Stimulated activated CD8-positive, alpha-beta memory T cell treated with anti-CD3 and anti-CD28 coated beads, Interleukin-7, amount 100 ng/mL, for 1 hour (primary cell): ENCODE data around the gene PIGU.
"Not testable (repeated sequence)": the region's sequence is repeated elsewhere in the genome, so short reads cannot be mapped to it uniquely, and the experiment has no call there.

ENCODE experiments used
- DNase-seq, 2 donors: peaks; one replicate each; pipeline ENCODE4 v3.0.0-alpha.2; 2020; ENCODE audit warnings: low read depth in 2 of 2

The PIGU gene

DNA sequence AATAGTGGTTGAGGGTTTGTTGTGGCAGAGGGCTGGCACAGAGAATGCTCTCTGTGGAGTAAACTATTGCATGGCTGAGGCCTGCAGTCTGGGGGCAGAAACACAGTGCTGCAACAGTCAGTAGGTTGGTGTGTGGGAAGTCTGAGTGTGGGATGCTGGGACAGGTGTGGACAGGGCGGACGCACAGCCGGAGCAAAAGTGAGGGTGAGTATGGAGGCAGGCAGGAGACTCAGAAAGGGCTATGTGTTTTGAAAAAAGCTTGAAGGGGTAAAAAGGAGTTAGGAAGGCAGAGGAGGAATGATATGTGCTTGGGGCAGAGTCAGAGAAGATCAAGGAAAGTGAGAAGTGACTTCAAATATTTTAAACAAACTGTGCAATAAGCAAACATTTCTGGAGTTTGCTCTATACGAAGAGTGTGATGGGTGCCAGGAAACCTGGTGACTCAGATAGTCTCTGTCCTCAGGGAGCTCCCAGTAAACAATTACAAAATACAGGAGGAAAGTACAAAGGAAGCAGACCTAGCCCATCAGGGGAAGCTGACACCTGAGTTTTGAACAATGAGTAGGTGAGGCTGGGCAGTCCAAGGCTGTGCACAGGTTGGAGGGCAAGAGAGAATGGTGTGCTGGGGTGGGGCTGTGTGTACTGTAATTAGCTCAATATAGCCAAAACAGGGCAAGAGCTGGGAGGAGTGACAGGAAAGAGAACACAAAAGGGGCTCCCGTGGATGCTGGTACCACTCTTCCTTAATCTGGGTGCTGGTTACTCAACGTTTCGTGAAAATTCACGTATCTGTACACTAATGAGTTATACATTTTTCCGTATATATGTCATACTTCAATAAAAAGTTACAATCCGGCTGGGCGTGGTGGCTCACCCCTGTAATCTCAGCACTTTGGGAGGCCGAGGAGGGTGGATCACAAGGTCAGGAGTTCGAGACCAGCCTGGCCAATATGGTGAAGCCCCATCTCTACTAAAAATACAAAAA, 55.2 kb downstream of the PIGU start:
- DNase-seq = no peak

- no peak for DNase-seq
These were observed 55.9 kb downstream of the PIGU start for GRCh38 chr20:34621036-34621343.

GRCh38 chr20:34618676-34619075, 58.2 kb downstream of the PIGU start:
- no peak for DNase-seq

DNA sequence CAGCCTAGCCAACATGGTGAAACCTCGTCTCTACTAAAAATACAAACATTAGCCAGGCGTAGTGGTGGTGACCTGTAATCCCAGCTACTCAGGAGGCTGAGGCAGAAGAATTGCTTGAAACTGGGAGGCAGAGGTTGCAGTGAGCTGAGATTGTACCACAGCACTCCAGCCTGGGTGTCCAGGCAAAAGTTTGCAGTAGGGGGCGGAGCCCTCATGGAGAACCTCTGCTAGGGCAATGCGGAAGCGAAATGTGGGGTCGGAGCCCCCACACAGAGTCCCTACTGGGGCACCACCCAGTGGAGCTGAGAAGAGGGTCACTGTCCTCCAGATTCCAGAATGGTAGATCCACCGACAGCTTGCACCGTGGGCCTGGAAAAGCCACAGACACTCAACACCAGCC, 60.0 kb downstream of the PIGU start:
- DNase-seq = not testable (repeated sequence)

DNA sequence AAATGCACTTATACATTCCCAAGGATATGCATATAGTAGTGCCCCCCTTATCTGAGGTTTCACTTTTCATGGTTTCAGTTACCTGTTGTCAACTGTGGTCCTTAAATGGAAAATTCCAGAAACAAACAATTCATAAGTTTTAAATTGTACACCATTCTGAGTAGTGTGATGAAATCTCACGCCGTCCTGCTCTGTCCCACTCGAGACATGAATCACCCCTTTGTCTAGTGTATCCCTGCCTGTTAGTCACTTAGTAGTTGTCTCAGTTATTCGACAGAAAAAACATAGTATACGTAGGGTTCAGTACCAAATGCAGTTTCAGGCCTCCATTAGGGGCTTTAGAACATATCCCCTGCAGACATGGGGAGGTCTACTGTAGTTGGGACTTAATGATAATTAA, 61.4 kb downstream of the PIGU start:
- DNase-seq = no peak

- not testable (repeated sequence) for DNase-seq
These were observed 64.9 kb downstream of the PIGU start for GRCh38 chr20:34611976-34612375.

- DNase-seq = no peak
These were observed 69.8 kb downstream of the PIGU start for GRCh38 chr20:34607066-34607465.

- no peak for DNase-seq
These were observed 71.7 kb downstream of the PIGU start for GRCh38 chr20:34604980-34605788.

DNA sequence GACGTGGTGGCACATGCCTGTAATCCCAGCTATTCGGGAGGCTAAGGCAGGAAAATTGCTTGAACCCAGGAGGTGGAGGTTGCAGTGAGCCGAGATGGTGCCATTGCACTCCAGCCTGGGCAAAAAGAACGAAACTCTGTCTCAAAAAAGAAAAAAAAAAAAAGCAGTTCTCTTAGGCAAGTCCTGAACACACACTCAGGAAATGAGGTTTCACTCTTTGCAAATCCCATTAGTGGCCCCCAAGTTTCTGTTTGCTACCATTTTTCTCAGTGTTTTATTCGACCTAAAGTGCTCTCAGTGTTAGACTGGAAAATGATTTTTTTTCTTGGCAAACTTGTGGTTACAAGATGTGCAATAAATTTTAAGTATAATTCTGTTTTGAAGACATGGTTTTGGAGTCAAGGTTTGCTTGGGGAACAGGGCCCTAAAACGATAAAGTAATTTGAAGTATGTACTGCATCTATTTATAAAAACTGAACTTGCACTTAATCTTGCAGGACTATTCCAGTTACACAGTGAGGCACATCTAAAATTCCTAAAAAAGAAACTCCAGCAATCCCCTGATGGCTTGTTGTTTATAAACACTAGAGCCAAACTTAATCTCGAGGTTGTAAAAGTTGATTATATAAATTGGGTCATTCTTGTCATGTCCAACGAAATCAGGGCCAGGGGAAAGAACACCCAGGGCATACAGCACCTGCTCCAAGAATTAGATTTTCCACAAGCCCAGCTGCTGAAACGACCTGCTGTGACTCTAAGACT, 75.8 kb downstream of the PIGU start:
- DNase-seq = no peak

- DNase-seq = no peak
These were observed 81.3 kb downstream of the PIGU start for GRCh38 chr20:34595377-34596184.

- no peak for DNase-seq
These were observed 90.3 kb downstream of the PIGU start for GRCh38 chr20:34586488-34587163.

DNA sequence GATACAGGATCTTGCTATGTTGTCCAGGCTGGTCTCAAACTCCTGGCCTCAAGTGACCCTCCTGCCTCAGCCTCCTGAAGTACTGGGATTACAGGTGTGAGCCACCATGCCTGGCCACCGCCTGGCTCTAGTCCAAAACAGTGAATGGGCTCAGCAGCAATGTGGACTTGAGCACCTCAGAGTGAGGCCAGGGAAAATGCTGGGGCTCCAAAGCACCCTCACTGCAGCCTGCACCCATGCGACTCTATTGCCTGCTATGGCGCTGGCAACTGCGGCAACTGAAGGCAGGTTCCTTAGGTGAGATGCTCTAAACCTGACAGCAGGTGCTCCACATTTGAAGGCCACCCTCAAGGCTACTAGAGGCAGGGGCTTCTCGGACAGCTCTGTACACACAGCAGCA, 91.9 kb downstream of the PIGU start:
- DNase-seq = no peak

DNA sequence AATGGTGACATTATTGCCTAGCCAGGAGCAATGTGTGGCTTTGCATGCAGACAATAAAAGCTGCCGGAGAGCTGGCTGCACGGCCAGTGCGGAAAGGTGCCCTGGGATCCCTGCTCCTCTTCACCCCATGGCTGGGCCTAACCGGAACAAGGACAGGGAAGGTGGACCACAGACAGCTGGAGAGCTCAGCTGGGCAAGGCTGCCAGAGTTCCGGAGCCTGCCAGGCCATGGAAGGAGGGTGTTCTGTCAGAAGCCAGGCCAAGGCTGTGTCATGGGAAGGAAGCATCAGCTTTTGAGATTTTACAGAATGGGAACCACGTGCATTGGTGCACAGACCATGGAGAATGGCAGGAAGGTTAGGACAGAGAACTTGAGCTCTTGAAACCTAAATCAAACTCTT, 93.3 kb downstream of the PIGU start:
- no peak for DNase-seq

- DNase-seq = no peak
These were observed 94.0 kb downstream of the PIGU start for GRCh38 chr20:34582911-34583310.

- no peak for DNase-seq
These were observed 94.7 kb downstream of the PIGU start for GRCh38 chr20:34582221-34582620.

DNA sequence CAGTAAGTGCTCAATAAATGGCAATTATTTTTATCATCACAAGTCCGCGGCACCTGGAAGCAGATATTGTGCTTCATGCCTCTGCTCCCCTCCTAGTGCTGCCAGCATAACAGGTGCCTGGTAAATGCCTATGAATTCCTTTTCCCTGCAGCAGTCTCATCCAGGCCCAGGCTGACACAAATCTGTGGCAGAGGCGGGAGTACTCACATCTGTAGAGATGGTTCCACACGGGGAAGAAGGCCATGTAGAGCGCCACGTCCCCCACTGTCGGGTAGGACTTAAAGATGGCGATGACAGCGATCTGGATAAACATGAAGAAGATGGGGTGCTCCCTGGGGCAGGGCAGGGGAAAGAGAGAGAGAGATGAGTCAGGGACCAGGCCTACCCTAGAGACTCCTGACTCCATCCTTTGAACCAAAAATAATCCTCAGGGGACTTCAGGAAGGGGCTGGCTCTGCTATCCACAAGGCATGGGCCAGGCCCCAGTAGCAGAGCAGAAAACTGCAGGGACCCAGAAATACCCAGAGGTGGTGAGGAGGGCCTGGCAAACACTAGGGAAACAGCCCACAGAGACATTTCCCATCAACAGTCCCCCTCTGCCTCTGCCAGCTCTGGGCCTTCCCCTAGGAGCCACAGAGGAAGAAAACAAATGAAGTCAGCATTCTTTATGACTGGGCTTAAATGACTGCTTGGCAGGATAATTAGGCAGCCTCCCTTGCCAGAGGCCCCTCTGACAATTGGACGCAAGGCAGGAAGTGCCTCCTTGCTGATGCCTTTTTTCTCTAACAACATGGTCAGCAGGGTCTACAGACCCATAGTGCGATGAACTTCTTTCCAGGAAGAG, 95.3 kb downstream of the PIGU start:
- DNase-seq = no peak

GRCh38 chr20:34579979-34580940, 96.6 kb downstream of the PIGU start:
- DNase-seq = no peak

DNA sequence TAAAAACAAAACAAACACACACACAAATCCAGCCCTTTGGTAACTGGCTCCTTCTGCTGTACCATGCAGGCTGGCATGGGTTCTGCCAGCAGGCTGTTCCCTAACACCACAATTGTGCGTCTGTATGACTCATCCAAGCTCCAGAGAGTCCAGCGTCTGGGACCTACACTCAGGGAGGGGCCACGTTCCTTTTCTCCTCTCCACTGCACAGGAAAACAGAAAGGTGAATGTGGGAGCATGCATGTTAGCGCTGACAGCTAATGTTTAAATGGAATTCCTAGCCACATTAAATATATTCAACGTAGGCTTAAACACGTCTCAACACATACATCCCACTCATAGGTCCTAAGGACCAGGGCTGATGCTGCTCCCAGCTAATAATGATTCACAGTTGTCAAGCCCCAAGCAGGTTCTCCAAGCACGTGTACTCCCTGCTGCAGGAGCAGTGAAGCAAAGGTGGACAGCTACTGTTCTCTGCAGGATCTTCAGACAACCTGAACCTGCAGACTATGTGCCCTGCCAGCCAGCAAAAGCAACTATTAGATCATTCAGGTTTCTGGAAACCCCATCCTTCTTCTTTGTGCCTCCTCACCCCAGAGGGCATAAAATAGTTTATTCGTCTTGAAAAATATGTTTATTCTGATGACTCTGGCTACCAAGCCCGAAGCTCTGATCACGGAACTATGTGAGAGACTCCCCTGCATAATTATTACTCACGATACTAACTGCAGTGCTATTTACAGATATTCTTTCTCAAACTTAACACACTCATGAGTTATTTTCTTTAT, 97.5 kb downstream of the PIGU start:
- no peak for DNase-seq
